ENCODE data around the gene ABR. TPM values are rescaled to one million over a fixed set of nuclear protein-coding genes. Genes with fewer than 3 reads are reported as not detected.
"Not testable (repeated sequence)": the region's sequence is repeated elsewhere in the genome, so short reads cannot be mapped to it uniquely, and the experiment has no call there.

The ABR gene
- total RNA-seq, 1 donor from 2014 or later: 24.5 TPM

DNA sequence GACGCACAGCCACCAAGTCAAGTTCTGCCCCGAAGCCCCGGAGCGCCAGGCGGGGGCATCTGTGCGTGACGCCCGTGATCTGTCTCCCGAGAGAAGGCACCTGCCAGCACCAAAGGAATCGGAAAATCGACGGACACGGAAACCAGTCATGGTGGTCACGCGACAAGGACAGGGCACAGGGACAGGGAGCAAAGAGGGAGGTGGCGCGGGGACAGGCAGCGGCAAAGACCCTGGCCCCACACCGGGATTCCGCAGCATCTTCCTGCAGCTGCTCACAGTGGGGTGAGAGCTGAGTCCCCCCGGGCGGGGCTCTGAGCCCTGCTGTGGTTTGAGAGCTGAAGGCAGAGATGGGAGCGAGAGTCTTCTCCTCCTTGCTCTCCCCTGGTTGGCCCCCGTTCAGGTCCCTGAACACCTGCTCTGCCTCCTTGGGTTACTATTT lies 56.4 kb downstream of the ABR start:
- Histone ChIP-seq H3K36me3 (ENCODE audit: control insufficient read depth in 3 of 3, insufficient read depth in 3 of 3, low read length in 3 of 3) (peaks cover 0 to 2% (median 0%) of the 10 kb centered on the region in 3 donors), H3K27ac (ENCODE audit: low read depth, low read length) (no peak overlapping the region), H3K9me3 (ENCODE audit: control insufficient read depth in 3 of 3, low read length in 3 of 3) (no peaks in the 10 kb centered on the region), H3K4me3 (ENCODE audit: low read length in 3 of 3) (no peak overlapping the region), H3K9ac (ENCODE audit: low read depth in 1 of 3, low read length in 3 of 3) (peak overlapping the region in 1 of 3 donors; percentile 40), H3K27me3 (ENCODE audit: control insufficient read depth in 3 of 3, insufficient read depth in 3 of 3, low read length in 3 of 3) (peaks cover 14 to 28% (median 18%) of the 10 kb centered on the region in 3 donors), H3K4me1 (ENCODE audit: control insufficient read depth in 3 of 3, insufficient read depth in 3 of 3, low read length in 3 of 3) (peaks cover 10 to 31% (median 25%) of the 10 kb centered on the region in 3 donors)

DNA sequence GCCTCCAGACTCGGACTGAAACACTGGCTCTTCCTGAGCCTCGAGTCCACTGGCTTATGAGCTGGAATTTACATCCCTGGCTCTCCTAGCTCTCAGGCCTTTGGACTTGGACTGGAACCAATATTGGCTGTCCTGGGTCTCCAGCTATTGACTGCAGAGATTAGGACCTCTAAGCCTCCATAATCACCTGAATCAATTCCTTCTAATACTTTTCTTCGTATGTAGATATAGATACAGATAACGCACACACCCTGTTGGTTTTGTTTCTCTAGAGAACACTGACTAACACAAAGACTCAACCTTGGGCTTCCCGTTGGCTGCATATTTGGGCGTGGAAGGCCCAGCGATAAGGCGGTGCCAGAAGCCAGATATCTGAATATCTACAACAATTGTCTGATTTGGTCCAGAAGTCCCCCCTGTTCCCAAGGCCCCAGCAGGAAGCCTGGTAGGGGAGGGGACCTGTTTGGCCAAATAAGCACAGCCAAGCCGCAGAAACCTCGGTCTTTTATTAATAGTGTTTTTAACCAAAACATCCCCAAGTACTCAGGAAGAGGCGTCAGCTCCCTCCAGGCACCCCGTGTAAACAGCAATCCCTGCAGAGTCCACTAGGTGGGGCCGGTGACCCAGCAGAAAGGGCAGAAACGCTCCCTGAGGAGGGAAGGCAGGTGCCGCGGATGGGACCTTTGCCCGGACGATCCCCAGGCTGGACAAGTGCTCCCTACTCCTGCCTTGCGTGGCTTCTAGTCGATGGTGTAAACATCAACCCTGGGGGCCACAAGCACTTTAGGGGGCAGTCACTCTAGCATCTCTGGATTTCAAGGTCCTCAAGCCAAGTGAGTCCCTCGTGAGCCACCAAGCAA lies 57.0 kb downstream of the ABR start:
- Histone ChIP-seq H3K9ac (ENCODE audit: low read depth in 1 of 3, low read length in 3 of 3) (no peak overlapping the region), H3K4me1 (ENCODE audit: control insufficient read depth in 3 of 3, insufficient read depth in 3 of 3, low read length in 3 of 3) (peaks cover 10 to 31% (median 25%) of the 10 kb centered on the region in 3 donors), H3K27ac (ENCODE audit: low read depth, low read length) (peak overlapping the region; percentile 25)

DNA sequence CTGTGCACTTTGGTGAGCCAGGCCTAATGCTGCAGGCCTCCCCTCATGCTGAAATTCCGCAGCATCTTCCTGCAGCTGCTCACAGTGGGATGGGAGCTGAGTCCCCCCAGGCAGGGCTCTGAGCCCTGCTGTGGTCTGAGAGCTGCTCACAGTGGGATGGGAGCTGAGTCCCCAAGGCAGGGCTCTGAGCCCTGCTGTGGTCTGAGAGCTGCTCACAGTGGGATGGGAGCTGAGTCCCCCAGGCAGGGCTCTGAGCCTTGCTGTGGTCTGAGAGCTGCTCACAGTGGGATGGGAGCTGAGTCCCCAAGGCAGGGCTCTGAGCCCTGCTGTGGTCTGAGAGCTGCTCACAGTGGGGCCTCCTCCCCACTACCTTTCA lies 58.4 kb downstream of the ABR start:
- Histone ChIP-seq H3K4me1 (ENCODE audit: control insufficient read depth in 3 of 3, insufficient read depth in 3 of 3, low read length in 3 of 3) (peaks cover 10 to 23% (median 16%) of the 10 kb centered on the region in 3 donors), H3K27me3 (ENCODE audit: control insufficient read depth in 3 of 3, insufficient read depth in 3 of 3, low read length in 3 of 3) (peaks cover 14 to 16% (median 16%) of the 10 kb centered on the region in 3 donors)
- H3K4me3 ChIP-seq (ENCODE audit: low read length in 3 of 3); H3K36me3 ChIP-seq (ENCODE audit: control insufficient read depth in 3 of 3, insufficient read depth in 3 of 3, low read length in 3 of 3); H3K27ac ChIP-seq (ENCODE audit: low read depth, low read length); H3K9me3 ChIP-seq (ENCODE audit: control insufficient read depth in 3 of 3, low read length in 3 of 3); H3K9ac ChIP-seq (ENCODE audit: low read depth in 1 of 3, low read length in 3 of 3): not testable (repeated sequence)

More for the DNA sequence above, 57.0 kb downstream of the ABR start:
- no peaks in the 10 kb centered on the region for H3K9me3 ChIP-seq (ENCODE audit: control insufficient read depth in 3 of 3, low read length in 3 of 3)
- H3K36me3 ChIP-seq (ENCODE audit: control insufficient read depth in 3 of 3, insufficient read depth in 3 of 3, low read length in 3 of 3): peaks cover 0 to 2% (median 0%) of the 10 kb centered on the region in 3 donors
- peaks cover 14 to 22% (median 18%) of the 10 kb centered on the region in 3 donors for H3K27me3 ChIP-seq (ENCODE audit: control insufficient read depth in 3 of 3, insufficient read depth in 3 of 3, low read length in 3 of 3)
- no peak overlapping the region for H3K4me3 ChIP-seq (ENCODE audit: low read length in 3 of 3)

DNA sequence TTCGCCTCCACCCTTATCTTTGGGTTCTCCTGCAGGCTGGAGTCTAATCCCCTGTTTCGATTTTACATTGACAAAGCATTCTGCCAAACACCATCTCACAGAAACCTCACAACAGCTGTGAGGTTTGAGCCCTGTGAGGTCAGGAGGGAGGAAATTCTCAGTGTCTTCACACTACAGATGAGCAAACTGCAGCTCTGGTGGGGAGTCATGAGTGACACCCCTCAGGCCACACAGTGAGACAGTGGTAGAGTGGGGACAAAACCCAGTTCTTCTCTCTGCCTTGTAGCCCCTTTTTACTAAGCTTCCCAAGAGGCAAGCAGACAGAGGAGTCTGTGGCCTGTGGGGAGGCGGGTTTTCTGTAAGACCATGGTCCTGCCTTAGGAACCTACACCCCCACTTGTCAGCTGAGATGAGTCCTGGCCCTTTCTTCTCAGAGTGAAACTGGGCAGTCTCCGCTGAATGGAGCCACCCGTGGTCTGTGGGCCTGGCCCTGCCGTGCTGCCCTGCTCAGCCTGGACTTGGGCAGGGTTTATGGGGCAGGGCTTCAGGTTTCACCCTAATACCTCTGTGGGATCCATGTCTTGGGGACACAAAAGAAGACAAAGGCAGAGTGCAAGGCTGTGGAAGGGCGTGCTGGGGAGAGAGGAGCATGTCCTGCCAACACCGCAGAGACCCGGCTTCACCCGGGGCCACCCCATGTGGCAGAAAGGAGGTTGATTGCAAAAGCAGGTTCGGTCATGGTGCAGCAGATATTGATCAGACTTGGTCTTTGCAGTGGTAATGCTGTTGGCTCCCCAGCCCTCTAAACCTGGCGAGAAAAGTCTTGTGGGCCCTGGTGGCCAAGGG lies 59.0 kb downstream of the ABR start:
- Histone ChIP-seq H3K36me3 (ENCODE audit: control insufficient read depth in 3 of 3, insufficient read depth in 3 of 3, low read length in 3 of 3) (peaks cover 0 to 2% (median 0%) of the 10 kb centered on the region in 3 donors), H3K27me3 (ENCODE audit: control insufficient read depth in 3 of 3, insufficient read depth in 3 of 3, low read length in 3 of 3) (peaks cover 14 to 16% (median 14%) of the 10 kb centered on the region in 3 donors), H3K9ac (ENCODE audit: low read depth in 1 of 3, low read length in 3 of 3) (no peak overlapping the region), H3K27ac (ENCODE audit: low read depth, low read length) (no peak overlapping the region), H3K4me1 (ENCODE audit: control insufficient read depth in 3 of 3, insufficient read depth in 3 of 3, low read length in 3 of 3) (peaks cover 10 to 17% (median 10%) of the 10 kb centered on the region in 3 donors), H3K9me3 (ENCODE audit: control insufficient read depth in 3 of 3, low read length in 3 of 3) (no peaks in the 10 kb centered on the region), H3K4me3 (ENCODE audit: low read length in 3 of 3) (no peak overlapping the region)

DNA sequence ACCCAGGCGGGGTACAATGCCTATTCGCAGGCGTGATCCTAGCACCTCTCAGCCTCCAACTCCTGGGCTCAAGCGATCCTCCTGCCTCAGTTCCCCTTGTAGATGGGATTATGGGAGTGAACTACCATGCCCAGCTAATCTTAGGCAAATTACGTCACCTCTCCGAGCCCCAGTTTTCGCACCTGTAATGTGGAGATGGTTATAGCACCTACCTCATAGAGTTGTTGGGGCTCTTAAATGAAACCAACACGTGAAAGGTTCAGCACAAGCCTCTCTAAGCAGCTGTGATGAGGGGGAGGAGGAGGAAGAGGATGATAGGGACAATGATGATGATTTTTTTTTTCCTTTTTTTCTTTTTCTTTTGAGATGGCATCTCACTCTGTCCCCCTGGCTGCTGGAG lies 59.9 kb downstream of the ABR start:
- no peak overlapping the region for H3K9ac ChIP-seq (ENCODE audit: low read depth in 1 of 3, low read length in 3 of 3)
- H3K9me3 ChIP-seq (ENCODE audit: control insufficient read depth in 3 of 3, low read length in 3 of 3): no peaks in the 10 kb centered on the region
- peaks cover 8 to 14% (median 12%) of the 10 kb centered on the region in 3 donors for H3K27me3 ChIP-seq (ENCODE audit: control insufficient read depth in 3 of 3, insufficient read depth in 3 of 3, low read length in 3 of 3)
- peaks cover 15 to 18% (median 15%) of the 10 kb centered on the region in 3 donors for H3K4me1 ChIP-seq (ENCODE audit: control insufficient read depth in 3 of 3, insufficient read depth in 3 of 3, low read length in 3 of 3)
- no peak overlapping the region for H3K4me3 ChIP-seq (ENCODE audit: low read length in 3 of 3)
- H3K36me3 ChIP-seq (ENCODE audit: control insufficient read depth in 3 of 3, insufficient read depth in 3 of 3, low read length in 3 of 3): peaks cover 0 to 2% (median 0%) of the 10 kb centered on the region in 3 donors
- H3K27ac ChIP-seq (ENCODE audit: low read depth, low read length): no peak overlapping the region

DNA sequence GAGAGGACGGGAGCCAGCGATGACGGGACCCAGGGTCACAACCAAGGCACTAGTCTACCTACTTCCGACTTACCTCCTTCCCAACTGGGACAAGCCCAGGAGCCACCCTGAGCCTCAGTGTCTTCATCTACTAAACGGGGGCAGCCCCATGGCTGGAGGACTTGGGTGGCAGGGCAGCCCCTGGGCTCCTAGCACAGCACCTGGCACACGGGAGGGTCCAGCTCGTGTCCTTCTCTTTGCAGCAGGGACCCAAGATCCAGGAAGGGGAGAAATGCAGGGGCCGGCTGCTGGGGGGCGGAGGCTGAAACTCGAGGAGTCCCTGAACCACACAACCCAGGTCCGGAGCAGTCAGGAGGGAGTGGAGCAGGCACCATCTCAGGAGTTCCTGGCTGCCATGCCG lies 63.2 kb downstream of the ABR start:
- Histone ChIP-seq H3K9ac (ENCODE audit: low read depth in 1 of 3, low read length in 3 of 3) (no peak overlapping the region), H3K4me3 (ENCODE audit: low read length in 3 of 3) (no peak overlapping the region), H3K27me3 (ENCODE audit: control insufficient read depth in 3 of 3, insufficient read depth in 3 of 3, low read length in 3 of 3) (peaks cover 0 to 5% (median 0%) of the 10 kb centered on the region in 3 donors), H3K36me3 (ENCODE audit: control insufficient read depth in 3 of 3, insufficient read depth in 3 of 3, low read length in 3 of 3) (no peaks in the 10 kb centered on the region), H3K9me3 (ENCODE audit: control insufficient read depth in 3 of 3, low read length in 3 of 3) (no peaks in the 10 kb centered on the region), H3K27ac (ENCODE audit: low read depth, low read length) (no peak overlapping the region), H3K4me1 (ENCODE audit: control insufficient read depth in 3 of 3, insufficient read depth in 3 of 3, low read length in 3 of 3) (peaks cover 11 to 16% (median 15%) of the 10 kb centered on the region in 3 donors)

DNA sequence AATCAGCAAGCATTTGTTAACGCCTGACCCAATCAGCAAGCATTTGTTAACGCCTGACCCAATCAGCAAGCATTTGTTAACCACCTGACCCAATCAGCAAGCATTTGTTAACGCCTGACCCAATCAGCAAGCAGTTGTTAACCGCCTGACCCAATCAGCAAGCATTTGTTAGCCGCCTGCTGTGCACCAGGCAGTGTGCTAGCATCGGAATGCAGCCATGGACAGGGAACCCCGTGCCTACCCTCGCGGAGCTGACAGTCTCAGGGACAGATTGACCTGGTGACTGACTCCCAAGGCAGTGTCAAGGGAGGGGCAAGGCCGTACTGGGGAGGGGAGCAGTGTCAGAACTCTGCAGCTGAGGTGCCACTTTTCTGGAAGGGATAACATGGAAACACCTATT lies 66.9 kb downstream of the ABR start:
- Histone ChIP-seq H3K36me3 (ENCODE audit: control insufficient read depth in 3 of 3, insufficient read depth in 3 of 3, low read length in 3 of 3) (no peaks in the 10 kb centered on the region), H3K9me3 (ENCODE audit: control insufficient read depth in 3 of 3, low read length in 3 of 3) (no peaks in the 10 kb centered on the region), H3K4me1 (ENCODE audit: control insufficient read depth in 3 of 3, insufficient read depth in 3 of 3, low read length in 3 of 3) (peaks cover 30 to 41% (median 40%) of the 10 kb centered on the region in 3 donors), H3K27ac (ENCODE audit: low read depth, low read length) (no peak overlapping the region), H3K4me3 (ENCODE audit: low read length in 3 of 3) (no peak overlapping the region), H3K9ac (ENCODE audit: low read depth in 1 of 3, low read length in 3 of 3) (no peak overlapping the region), H3K27me3 (ENCODE audit: control insufficient read depth in 3 of 3, insufficient read depth in 3 of 3, low read length in 3 of 3) (no peaks in the 10 kb centered on the region)

DNA sequence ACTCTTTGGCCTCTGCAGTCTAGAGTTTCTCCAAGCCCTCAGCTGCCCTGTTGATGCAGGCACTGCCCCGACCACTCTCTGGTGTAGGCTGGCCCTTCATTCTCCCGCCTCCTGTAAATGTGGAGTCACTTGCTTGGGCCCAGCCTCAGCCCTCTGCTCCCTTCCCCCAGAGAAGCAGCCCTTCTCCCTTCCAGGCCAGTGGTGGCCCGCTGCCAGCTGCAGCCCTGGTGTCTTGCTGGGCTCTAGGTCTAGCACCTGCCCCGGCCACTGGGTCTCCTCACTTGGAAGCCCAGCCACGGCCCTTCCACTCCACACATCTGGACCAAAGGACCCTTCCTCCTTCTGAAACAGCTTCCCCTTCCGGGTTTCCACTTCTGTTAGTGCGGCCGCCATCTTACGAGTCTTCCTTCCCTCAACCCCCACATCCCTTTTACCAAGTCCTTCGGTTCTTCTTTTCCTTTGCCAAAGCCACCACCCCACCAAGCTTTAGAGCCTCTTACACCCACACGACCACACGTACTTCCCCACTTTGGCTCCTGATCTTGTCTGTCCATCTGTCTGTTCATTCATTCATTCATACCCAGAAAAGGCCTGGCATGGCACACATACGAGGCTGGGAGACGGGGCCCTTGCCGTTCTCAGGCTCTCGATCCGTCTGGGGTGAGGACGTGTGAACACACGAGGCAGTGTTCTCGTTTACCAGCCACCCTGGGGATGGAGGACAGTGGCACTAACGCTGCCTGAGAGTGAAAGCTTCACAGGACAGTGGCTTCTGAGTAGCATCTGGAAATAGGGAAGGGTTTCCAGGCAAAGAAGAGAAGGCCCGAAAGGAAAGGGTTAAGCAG lies 68.0 kb downstream of the ABR start:
- Histone ChIP-seq H3K4me1 (ENCODE audit: control insufficient read depth in 3 of 3, insufficient read depth in 3 of 3, low read length in 3 of 3) (peaks cover 40 to 52% (median 50%) of the 10 kb centered on the region in 3 donors), H3K9me3 (ENCODE audit: control insufficient read depth in 3 of 3, low read length in 3 of 3) (no peaks in the 10 kb centered on the region), H3K27ac (ENCODE audit: low read depth, low read length) (peak overlapping the region; percentile 69), H3K36me3 (ENCODE audit: control insufficient read depth in 3 of 3, insufficient read depth in 3 of 3, low read length in 3 of 3) (no peaks in the 10 kb centered on the region), H3K4me3 (ENCODE audit: low read length in 3 of 3) (no peak overlapping the region), H3K27me3 (ENCODE audit: control insufficient read depth in 3 of 3, insufficient read depth in 3 of 3, low read length in 3 of 3) (no peaks in the 10 kb centered on the region), H3K9ac (ENCODE audit: low read depth in 1 of 3, low read length in 3 of 3) (peak overlapping the region in 1 of 3 donors; percentile 33)

DNA sequence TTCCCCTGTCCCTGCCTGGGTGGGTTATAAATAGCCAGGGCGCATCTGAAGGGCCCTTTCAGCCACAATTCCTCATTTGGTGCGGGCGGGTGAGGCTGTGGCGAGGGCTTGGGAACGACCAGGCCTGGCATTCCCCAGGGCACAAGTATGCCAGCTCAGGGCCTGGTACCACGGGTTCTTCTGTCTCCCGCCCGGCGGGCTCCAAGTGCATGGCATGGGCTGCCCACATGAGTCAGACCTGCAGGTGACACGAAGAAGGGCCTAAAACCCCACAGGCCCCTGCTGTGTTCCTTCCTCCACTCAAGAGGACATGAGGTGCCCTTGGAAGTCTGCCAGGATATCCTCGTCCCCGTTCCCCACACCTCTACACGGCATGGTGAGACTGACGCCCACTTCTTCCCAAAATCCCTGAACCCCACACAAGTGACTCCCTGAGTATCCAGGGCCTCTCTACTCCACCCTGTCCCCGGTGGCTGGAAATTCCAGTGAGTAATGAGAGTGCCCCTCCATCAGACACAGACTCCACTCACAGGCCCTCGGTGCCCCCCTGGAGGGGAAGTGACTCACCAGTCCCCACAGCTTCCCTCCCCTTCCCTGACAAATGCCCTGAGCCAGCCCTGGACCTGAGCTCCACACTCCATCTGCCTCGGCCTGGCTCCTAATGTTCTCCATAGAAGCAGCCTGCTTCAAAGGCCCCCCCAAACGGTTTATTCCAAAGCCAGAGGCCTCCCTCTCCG lies 68.8 kb downstream of the ABR start:
- no peaks in the 10 kb centered on the region for H3K27me3 ChIP-seq (ENCODE audit: control insufficient read depth in 3 of 3, insufficient read depth in 3 of 3, low read length in 3 of 3)
- peaks cover 42 to 57% (median 55%) of the 10 kb centered on the region in 3 donors for H3K4me1 ChIP-seq (ENCODE audit: control insufficient read depth in 3 of 3, insufficient read depth in 3 of 3, low read length in 3 of 3)
- no peaks in the 10 kb centered on the region for H3K9me3 ChIP-seq (ENCODE audit: control insufficient read depth in 3 of 3, low read length in 3 of 3)
- peak overlapping the region; percentile 69 for H3K27ac ChIP-seq (ENCODE audit: low read depth, low read length)
- H3K36me3 ChIP-seq (ENCODE audit: control insufficient read depth in 3 of 3, insufficient read depth in 3 of 3, low read length in 3 of 3): no peaks in the 10 kb centered on the region
- H3K4me3 ChIP-seq (ENCODE audit: low read length in 3 of 3): no peak overlapping the region
- H3K9ac ChIP-seq (ENCODE audit: low read depth in 1 of 3, low read length in 3 of 3): peak overlapping the region; percentile 21 to 50 (median 33)

Data from skeletal muscle tissue (tissue), 4 donors.